Gastrocnemius medialis (tissue), 4 donors: ENCODE results near the gene SNX30. TPM values are rescaled to one million over a fixed set of nuclear protein-coding genes. Genes with fewer than 3 reads are reported as not detected.

Source experiments
- ATAC-seq, 2 donors: fragments of 150-250 bp; one replicate each; pipeline ENCODE4 v1.9.1; 2016
- DNase-seq, 2 donors: peaks; one replicate each; pipeline ENCODE4 v3.0.0-alpha.2; 2019
- H3K27ac ChIP-seq, 4 donors: fragments of 200-600 bp; sonication (generic); 1 replicate in 1 of 4; 2 replicates in 3 of 4; pipeline ENCODE4 v1.5.1; 2016 to 2018; ENCODE audit warnings: mild to moderate bottlenecking in 2 of 4, moderate library complexity in 1 of 4
- H3K27me3 ChIP-seq, 3 donors: fragments of 200-600 bp; sonication (generic) in 2 of 3; 1 replicate in 1 of 3; 2 replicates in 2 of 3; pipeline versions ENCODE4 v1.5.1 to v1.6.0; 2016 to 2019; ENCODE audit warnings: mild to moderate bottlenecking in 1 of 3, moderate library complexity in 1 of 3
- H3K36me3 ChIP-seq, 2 donors: fragments of 200-600 bp; sonication (generic) in 1 of 2; one replicate each; pipeline ENCODE4 v1.5.1; 2017 to 2018
- H3K4me1 ChIP-seq, 2 donors: fragments of 200-600 bp; sonication (generic) in 1 of 2; one replicate each; pipeline ENCODE4 v1.5.1; 2016 to 2017; ENCODE audit warnings: mild to moderate bottlenecking in 2 of 2
- H3K4me3 ChIP-seq, 4 donors: fragments of 200-600 bp; sonication (generic) in 3 of 4; 1 replicate in 1 of 4; 2 replicates in 3 of 4; pipeline ENCODE4 v1.5.1; 2016 to 2019; ENCODE audit warnings: mild to moderate bottlenecking in 2 of 4
- H3K9me3 ChIP-seq, 3 donors: fragments of 200-600 bp; sonication (generic) in 2 of 3; 1 replicate in 1 of 3; 2 replicates in 2 of 3; pipeline ENCODE4 v1.5.1; 2016 to 2019
- CTCF ChIP-seq, 5 experiments: fragments of 450-650 bp in 3 of 5; fragments of 200-600 bp in 2 of 5; sonication (generic) in 2 of 5; IDR thresholded peaks in 4 of 5; conservative IDR thresholded peaks in 1 of 5; 1 replicate in 4 of 5; 2 replicates in 1 of 5; pipeline ENCODE4 v1.5.1; 2016 to 2019; ENCODE audit warnings: antibody characterized with exemption in 5 of 5, mild to moderate bottlenecking in 3 of 5, moderate library complexity in 3 of 5
- POLR2A ChIP-seq, 2 donors: fragments of 450-650 bp; IDR thresholded peaks; one replicate each; pipeline ENCODE4 v1.6.1; 2017; ENCODE audit warnings: antibody characterized with exemption in 2 of 2, mild to moderate bottlenecking in 2 of 2, moderate library complexity in 2 of 2
- in situ Hi-C, 4 donors: fragments of 200-750 bp; cut with MboI; loops; one replicate each; pipeline versions ENCODE4 v1.15.0 to v1.8.0; 2017; ENCODE audit warnings: low sequenced_read_pairs in 4 of 4
- intact Hi-C: fragments of 100-400 bp; cut with DNase I; formaldehyde crosslinking; loops from one replicate; pipeline ENCODE4 v1.15.1; 2023; ENCODE audit warnings: low total_unique reads
- total RNA-seq, 4 donors: library from RNA; depleted of rRNA; stranded (reverse); fragments of >200 nt; gene quantifications; one replicate each; pipeline versions ENCODE4 v1.1.0 to v1.2.3, GENCODE V29; 2016

SNX30 gene
- total RNA-seq, 4 donors from 2014 or later: 2.3 to 6.1 (median 3.9) TPM

- Histone ChIP-seq H3K4me3 (no peak overlapping the region), H3K4me1 (no peaks in the 10 kb centered on the region), H3K9me3 (no peaks in the 10 kb centered on the region), H3K27me3 (no peaks in the 10 kb centered on the region), H3K36me3 (peaks cover 0 to 4% of the 10 kb centered on the region in 2 donors), H3K27ac (no peak overlapping the region)
- TF ChIP-seq POLR2A (IDR thresholded peaks at IDR 0.05): no peak
- TF ChIP-seq CTCF (IDR thresholded peaks at IDR 0.05 in 4 of 5, conservative IDR thresholded peaks at IDR 0.05 in 1 of 5): no peak
- no peak for DNase-seq
- in situ Hi-C loops: no loop called here
- no peak for ATAC-seq
- intact Hi-C loops: no loop called here
Observed at GRCh38 chr9:112884721-112885120, 134.2 kb downstream of the SNX30 start.

GRCh38 chr9:112885324-112885723 lies 134.8 kb downstream of the SNX30 start:
- no peaks in the 10 kb centered on the region for H3K27me3 ChIP-seq
- TF ChIP-seq CTCF (IDR thresholded peaks at IDR 0.05 in 4 of 5, conservative IDR thresholded peaks at IDR 0.05 in 1 of 5) (no peak), POLR2A (IDR thresholded peaks at IDR 0.05) (no peak)
- intact Hi-C loops: no loop called here

GRCh38 chr9:112886351-112886750 lies 135.8 kb downstream of the SNX30 start:
- intact Hi-C loops (no loop called here), in situ Hi-C loops (no loop called here)
- no peaks in the 10 kb centered on the region for H3K9me3 ChIP-seq
- no peaks in the 10 kb centered on the region for H3K36me3 ChIP-seq
- ATAC-seq: no peak
- no peak for DNase-seq
- TF ChIP-seq CTCF (IDR thresholded peaks at IDR 0.05 in 4 of 5, conservative IDR thresholded peaks at IDR 0.05 in 1 of 5) (no peak), POLR2A (IDR thresholded peaks at IDR 0.05) (no peak)
- no peak overlapping the region for H3K4me3 ChIP-seq
- no peaks in the 10 kb centered on the region for H3K27me3 ChIP-seq
- no peaks in the 10 kb centered on the region for H3K4me1 ChIP-seq
- no peak overlapping the region for H3K27ac ChIP-seq

More at GRCh38 chr9:112885324-112885723, 134.8 kb downstream of the SNX30 start:
- no peak for ATAC-seq
- Histone ChIP-seq H3K27ac (no peak overlapping the region), H3K4me1 (no peaks in the 10 kb centered on the region), H3K4me3 (no peak overlapping the region), H3K9me3 (no peaks in the 10 kb centered on the region), H3K36me3 (peaks cover 0 to 4% of the 10 kb centered on the region in 2 donors)
- DNase-seq: no peak
- in situ Hi-C loops: no loop called here

- Histone ChIP-seq H3K27ac (no peak overlapping the region), H3K9me3 (no peaks in the 10 kb centered on the region), H3K4me1 (no peaks in the 10 kb centered on the region), H3K36me3 (no peaks in the 10 kb centered on the region), H3K4me3 (no peak overlapping the region), H3K27me3 (no peaks in the 10 kb centered on the region)
- in situ Hi-C loops (no loop called here), intact Hi-C loops (no loop called here)
- TF ChIP-seq POLR2A (IDR thresholded peaks at IDR 0.05) (no peak), CTCF (IDR thresholded peaks at IDR 0.05 in 4 of 5, conservative IDR thresholded peaks at IDR 0.05 in 1 of 5) (no peak)
- DNase-seq (no peak), ATAC-seq (no peak)
Observed at GRCh38 chr9:112887381-112887780, 136.8 kb downstream of the SNX30 start.
